ENCODE results near the gene KCNJ5.
A peak's percentile ranks its signal among the peaks of the same experiment; 100 is the strongest.

Gene KCNJ5

DNA sequence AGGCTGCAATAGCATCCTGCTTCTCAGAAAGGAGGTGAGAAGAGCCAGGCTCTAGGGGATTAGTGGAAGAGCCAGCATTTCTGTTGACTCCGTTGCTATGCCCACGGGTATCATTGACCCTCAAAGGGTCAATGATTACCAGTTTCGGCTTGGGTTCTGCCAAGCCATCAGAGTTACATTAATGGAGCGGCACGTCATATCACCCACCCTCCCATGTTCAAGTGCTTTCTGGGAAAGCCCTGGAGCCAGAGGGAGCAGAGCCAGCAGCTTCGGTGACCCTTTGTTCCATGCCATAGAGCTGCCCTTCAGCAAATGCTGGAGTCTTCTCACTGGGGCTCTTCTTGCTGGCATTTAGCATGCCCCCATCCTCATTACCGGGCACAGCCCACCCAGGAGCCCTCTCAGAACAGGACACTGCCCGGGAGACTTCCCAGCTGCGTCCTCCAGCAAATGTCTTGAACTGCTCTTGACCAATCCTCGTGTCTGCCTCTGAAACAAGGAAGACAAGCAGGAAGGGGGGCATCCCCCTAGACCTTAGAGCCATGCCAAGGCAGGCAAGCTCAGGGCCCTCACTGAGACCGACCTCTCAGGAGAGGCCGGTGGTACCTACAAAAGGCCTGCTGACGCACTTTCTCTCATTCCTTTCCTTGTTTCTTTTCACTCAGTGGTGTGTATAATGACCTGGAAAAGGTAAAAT, 38.7 kb upstream of the KCNJ5 start:
- no peak for DNase-seq (ENCODE audit: low read depth, low spot score)
- in situ Hi-C loops (cut with HindIII; ENCODE audit: low sequenced_read_pairs), result no loop called here
- TF ChIP-seq, protein P1, sequence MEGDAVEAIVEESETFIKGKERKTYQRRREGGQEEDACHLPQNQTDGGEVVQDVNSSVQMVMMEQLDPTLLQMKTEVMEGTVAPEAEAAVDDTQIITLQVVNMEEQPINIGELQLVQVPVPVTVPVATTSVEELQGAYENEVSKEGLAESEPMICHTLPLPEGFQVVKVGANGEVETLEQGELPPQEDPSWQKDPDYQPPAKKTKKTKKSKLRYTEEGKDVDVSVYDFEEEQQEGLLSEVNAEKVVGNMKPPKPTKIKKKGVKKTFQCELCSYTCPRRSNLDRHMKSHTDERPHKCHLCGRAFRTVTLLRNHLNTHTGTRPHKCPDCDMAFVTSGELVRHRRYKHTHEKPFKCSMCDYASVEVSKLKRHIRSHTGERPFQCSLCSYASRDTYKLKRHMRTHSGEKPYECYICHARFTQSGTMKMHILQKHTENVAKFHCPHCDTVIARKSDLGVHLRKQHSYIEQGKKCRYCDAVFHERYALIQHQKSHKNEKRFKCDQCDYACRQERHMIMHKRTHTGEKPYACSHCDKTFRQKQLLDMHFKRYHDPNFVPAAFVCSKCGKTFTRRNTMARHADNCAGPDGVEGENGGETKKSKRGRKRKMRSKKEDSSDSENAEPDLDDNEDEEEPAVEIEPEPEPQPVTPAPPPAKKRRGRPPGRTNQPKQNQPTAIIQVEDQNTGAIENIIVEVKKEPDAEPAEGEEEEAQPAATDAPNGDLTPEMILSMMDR (IDR thresholded peaks at IDR 0.05; ENCODE audit: low read depth, low read length), result no peak
- H3K4me3 ChIP-seq (ENCODE audit: low read depth, low read length), result no peak overlapping the region

DNA sequence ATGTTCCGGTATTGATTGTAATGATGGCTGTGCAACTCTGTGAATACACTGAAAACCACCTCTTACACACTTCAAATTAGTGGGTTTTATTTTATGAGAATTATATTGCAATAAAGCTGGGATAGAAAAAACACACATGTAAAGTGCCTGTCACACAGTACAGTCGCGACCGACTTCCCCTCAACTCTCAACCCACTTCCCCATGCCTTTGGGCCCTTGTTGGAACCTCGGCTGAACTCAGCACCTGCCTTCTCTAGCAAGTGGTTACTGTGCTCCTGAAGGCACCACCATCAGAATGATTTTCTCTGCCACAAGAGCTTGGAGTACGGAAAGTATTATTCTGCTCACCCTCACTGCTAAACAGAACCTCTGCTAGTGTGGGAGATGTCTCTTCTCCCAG, 37.6 kb upstream of the KCNJ5 start:
- no peak for DNase-seq (ENCODE audit: low read depth, low spot score)
- TF ChIP-seq, protein P1 (IDR thresholded peaks at IDR 0.05; ENCODE audit: low read depth, low read length), result no peak
- in situ Hi-C loops (cut with HindIII; ENCODE audit: low sequenced_read_pairs), result no loop called here
- no peak overlapping the region for H3K4me3 ChIP-seq (ENCODE audit: low read depth, low read length)

DNA sequence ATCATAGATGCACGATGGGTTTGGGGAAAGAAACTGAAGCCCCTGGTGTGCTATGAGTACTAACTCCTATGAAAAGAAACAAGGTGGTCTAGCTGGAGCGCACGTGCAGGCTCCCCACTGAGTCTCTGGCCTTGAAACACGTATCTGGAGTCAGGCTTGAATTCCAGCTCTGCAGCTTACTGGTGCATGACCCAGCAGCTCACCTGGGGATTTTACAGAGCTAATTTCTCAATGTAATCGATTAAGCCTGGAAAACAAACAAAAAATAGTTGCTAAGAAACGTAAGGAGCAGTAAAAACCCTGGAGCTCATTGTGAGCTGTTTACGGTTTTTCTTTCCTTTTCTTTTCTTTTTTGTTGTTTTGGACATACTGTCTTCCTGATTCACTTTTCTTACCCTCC, 36.3 kb upstream of the KCNJ5 start:
- DNase-seq (ENCODE audit: low read depth, low spot score), result no peak
- TF ChIP-seq, protein P1 (IDR thresholded peaks at IDR 0.05; ENCODE audit: low read depth, low read length), result no peak
- in situ Hi-C loops (cut with HindIII; ENCODE audit: low sequenced_read_pairs), result no loop called here
- H3K4me3 ChIP-seq (ENCODE audit: low read depth, low read length), result no peak overlapping the region

DNA sequence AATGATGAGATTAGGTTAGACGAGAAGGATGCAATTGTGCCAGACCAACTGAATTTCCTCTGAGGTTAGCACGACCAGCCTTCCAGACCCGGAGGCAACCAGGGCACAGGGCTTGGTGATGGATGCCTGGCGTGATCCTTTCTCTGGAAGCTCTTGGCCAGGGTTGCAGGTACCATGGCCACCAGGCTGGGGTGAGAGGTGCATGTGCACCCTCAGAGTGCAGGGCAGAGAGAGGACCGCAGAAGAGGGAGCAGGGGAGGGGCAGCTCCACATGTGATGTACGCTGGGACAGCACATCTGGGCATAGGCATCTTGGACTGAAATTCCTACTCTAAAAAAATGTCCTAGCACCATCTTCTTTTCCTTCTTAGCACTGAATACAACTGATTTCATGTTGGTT, 34.9 kb upstream of the KCNJ5 start:
- H3K4me3 ChIP-seq (ENCODE audit: low read depth, low read length), result no peak overlapping the region
- DNase-seq (ENCODE audit: low read depth, low spot score), result no peak
- in situ Hi-C loops (cut with HindIII; ENCODE audit: low sequenced_read_pairs), result no loop called here
- TF ChIP-seq, protein P1 (IDR thresholded peaks at IDR 0.05; ENCODE audit: low read depth, low read length), result no peak

DNA sequence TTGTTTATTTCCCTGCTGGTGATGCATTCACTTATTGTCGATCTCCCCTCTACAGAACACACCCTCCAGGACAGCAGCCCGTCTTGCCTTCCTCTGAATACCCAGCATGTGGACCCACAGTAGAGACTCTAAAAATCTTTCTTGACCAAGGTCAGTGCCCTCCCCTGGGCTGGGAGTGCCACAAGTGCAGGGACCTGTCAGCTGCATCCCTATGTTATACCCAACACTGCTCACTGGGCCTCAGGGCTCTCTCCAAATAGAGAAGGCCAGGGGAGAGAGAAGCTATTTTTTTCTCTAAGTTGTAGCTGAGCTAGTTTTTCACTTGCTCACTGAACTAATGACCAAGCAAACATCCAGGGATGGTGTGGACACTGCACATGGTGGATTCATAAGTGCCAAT, 33.8 kb upstream of the KCNJ5 start:
- in situ Hi-C loops (cut with HindIII; ENCODE audit: low sequenced_read_pairs), result no loop called here
- TF ChIP-seq, protein P1 (IDR thresholded peaks at IDR 0.05; ENCODE audit: low read depth, low read length), result no peak
- H3K4me3 ChIP-seq (ENCODE audit: low read depth, low read length), result no peak overlapping the region
- no peak for DNase-seq (ENCODE audit: low read depth, low spot score)

DNA sequence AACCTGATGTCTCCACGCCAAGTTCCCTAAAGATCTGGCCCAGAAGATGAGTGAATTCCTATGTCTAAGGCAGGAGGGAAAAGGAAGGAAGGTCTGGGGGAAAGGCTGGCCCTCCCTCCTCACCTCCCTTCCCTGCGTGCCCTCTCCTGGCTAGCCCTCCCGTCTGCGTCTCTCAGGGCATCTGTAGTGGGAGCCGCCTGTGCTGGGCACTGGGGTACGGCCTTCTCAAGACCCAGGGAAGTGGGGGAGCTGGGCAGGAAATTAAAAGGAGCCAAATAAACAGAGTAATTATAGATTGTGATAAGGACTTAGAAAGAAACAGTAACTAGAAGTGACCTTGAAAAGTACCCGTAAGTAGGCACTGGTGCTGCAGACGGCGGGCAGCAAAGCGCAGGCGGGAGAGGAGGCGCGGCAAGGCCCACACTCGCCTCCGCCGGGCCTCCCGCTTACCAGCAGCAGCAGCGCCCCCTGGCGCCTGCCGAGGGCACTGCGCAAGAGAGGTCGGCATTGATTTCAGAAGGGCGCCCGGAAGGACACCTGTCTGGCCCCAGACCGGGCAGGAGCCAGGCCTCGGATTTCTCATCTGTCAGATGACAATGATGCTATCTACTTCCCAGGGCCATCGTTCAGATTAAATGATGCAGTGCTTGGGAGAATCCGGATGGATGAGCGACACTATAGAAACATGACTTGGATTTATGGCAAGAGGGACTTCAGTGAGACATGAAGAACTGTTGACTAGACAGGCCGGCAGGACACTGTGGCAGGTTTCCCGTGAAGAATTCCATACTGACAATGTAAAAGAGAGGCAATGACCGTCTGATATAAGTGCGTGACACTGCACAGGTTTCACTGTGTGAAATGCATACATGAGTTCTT, 31.4 kb upstream of the KCNJ5 start:
- no peak overlapping the region for H3K4me3 ChIP-seq (ENCODE audit: low read depth, low read length)
- in situ Hi-C loops (cut with HindIII; ENCODE audit: low sequenced_read_pairs), result no loop called here
- peak; percentile 48 for DNase-seq (ENCODE audit: low read depth, low spot score)
- TF ChIP-seq, protein P1 (IDR thresholded peaks at IDR 0.05; ENCODE audit: low read depth, low read length), result peak; percentile 83

Data from astrocyte of the spinal cord (primary cell).